Measurements from ENCODE around the gene CADM3. TPM values are rescaled to one million over a fixed set of nuclear protein-coding genes. Genes with fewer than 3 reads are reported as not detected.

CADM3 gene
- total and polyA plus RNA-seq, 9 of the 15 experiments (the other 6 are each of a cell fraction or from before 2014, with no cell fraction given), result 0.04 TPM; not detected in 8

DNA sequence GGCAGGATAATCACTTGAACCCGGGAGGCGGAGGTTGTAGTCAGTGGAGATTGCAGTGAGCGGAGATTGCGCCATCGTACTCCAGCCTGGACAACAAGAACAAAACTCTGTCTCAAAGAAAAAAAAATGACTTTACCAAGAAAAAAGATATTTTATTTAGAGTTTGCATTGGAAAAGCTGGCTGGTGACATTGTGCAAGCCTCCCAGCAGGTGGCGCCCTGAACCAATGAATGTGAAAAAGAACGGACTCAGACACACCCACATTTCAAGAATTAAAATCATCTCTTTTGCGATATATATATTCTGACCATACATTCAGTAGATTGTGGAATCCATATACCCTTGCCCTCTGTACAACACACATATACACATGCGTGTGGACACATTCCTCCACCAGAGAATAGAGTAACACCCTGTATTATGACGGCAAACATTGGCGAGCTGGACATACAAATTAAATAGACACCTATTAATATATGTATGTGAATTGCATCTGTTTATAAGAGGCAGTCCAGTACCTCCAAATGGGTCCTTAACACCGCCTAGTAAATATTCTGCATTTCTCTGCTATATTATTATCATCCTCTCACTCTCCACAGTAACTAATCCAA is 39.0 kb upstream of the CADM3 start (continued):
- TF ChIP-seq CTCF (IDR thresholded peaks at IDR 0.05 in 2 of 3, conservative IDR thresholded peaks at IDR 0.05 in 1 of 3; ENCODE audit: insufficient read depth in 2 of 3, low read depth in 1 of 3, low read length in 3 of 3) (peak; percentile 73 to 89 (median 83)), NCOR1 (IDR thresholded peaks at IDR 0.05) (no peak), RAD21 (CRISPR knock-in tag; conservative IDR thresholded peaks at IDR 0.05 in 1 of 2, IDR thresholded peaks at IDR 0.05 in 1 of 2) (peak; percentile 74 to 77), CEBPB (tag; IDR thresholded peaks at IDR 0.05) (peak; percentile 32; the same call in 1 of the 2 replicates), MCM7 (IDR thresholded peaks at IDR 0.05) (no peak), CEBPG (CRISPR knock-in tag; IDR thresholded peaks at IDR 0.05) (no peak), CEBPG (tag; conservative IDR thresholded peaks at IDR 0.05 in 1 of 2, IDR thresholded peaks at IDR 0.05 in 1 of 2) (peak in 1 of 2 experiments; percentile 58; a peak in 1 of 4 replicates)
- TF ChIP-seq, protein P1, sequence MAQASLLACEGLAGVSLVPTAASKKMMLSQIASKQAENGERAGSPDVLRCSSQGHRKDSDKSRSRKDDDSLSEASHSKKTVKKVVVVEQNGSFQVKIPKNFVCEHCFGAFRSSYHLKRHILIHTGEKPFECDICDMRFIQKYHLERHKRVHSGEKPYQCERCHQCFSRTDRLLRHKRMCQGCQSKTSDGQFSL (CRISPR knock-in tag; IDR thresholded peaks at IDR 0.05), result no peak
- TF ChIP-seq, protein P1 (tag; IDR thresholded peaks at IDR 0.05), result no peak
